ENCODE measurements around the gene SEC16B. TPM values are rescaled to one million over a fixed set of nuclear protein-coding genes. Genes with fewer than 3 reads are reported as not detected.

Gene SEC16B
- total and polyA plus RNA-seq, 12 donors, result 0.32 to 19.0 (median 1.5) TPM

- no peak overlapping the region for H3K27ac ChIP-seq
- no peak for ATAC-seq
- TF ChIP-seq, protein P1, sequence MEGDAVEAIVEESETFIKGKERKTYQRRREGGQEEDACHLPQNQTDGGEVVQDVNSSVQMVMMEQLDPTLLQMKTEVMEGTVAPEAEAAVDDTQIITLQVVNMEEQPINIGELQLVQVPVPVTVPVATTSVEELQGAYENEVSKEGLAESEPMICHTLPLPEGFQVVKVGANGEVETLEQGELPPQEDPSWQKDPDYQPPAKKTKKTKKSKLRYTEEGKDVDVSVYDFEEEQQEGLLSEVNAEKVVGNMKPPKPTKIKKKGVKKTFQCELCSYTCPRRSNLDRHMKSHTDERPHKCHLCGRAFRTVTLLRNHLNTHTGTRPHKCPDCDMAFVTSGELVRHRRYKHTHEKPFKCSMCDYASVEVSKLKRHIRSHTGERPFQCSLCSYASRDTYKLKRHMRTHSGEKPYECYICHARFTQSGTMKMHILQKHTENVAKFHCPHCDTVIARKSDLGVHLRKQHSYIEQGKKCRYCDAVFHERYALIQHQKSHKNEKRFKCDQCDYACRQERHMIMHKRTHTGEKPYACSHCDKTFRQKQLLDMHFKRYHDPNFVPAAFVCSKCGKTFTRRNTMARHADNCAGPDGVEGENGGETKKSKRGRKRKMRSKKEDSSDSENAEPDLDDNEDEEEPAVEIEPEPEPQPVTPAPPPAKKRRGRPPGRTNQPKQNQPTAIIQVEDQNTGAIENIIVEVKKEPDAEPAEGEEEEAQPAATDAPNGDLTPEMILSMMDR (IDR thresholded peaks at IDR 0.05), result no peak
- WGBS, 2 donors, result 89 to 90% methylated on average over 7 of the region's 7 CpGs
- no peaks in the 10 kb centered on the region for H3K36me3 ChIP-seq
- H3K27me3 ChIP-seq, result peaks cover 0 to 59% (median 22%) of the 10 kb centered on the region in 7 donors
- H3K4me1 ChIP-seq, result no peaks in the 10 kb centered on the region
- intact Hi-C loops (cut with DNase I), result loop anchor here in 1 of 10 donors (10.0 kb wide), 1 partner anchor 940 kb away; no protein-coding TSS in a partner anchor
- no peak overlapping the region for H3K4me3 ChIP-seq
- H3K9me3 ChIP-seq, result no peaks in the 10 kb centered on the region
- no peak for DNase-seq
These were observed 55.3 kb downstream of the SEC16B start for GRCh38 chr1:177914603-177915002.

DNA sequence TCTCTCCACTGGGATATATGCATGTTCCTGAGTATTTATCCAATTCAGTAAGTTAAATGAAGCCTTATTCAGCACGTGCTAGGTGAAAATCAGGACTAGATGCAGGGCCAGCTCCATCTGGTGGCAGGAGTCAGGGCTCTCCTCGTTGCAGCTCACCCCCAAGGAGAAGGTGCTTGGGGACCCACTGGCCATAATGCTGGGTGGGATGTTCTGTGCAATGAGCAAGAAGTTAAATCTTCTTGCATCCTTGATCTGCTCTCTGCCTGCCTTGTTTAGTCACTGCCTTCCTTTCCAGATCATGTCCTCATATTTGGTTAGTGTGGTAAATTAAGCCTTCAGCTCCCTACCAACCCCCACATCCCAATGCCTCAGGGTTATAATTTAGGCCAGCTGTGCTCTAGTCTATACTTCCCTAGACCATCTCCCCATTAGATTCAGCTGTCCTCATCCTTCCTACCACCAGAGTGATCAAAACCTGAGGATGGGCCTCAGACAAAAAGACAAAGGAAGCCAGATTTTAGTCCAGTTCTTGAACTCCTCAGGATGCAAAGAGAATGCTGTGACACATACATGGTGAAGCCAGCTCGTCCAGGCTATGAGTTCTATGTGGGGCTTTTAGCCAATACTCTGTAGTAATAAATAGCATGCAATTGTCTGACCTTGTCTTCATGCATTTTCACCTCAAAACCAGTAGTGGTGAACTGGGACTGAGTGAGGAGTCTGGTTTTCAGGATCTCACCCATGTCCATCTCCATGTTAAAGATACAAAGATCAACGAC, 55.9 kb downstream of the SEC16B start:
- TF ChIP-seq, protein P1 (IDR thresholded peaks at IDR 0.05), result peak in 7 of 9 donors; percentile 22 to 43 (median 37)
- Histone ChIP-seq H3K4me1 (no peaks in the 10 kb centered on the region), H3K4me3 (no peak overlapping the region), H3K27ac (no peak overlapping the region), H3K9me3 (no peaks in the 10 kb centered on the region), H3K27me3 (peaks cover 0 to 64% (median 25%) of the 10 kb centered on the region in 7 donors), H3K36me3 (no peaks in the 10 kb centered on the region)
- 38 to 39% methylated on average over 4 of the region's 4 CpGs for WGBS, 2 donors
- ATAC-seq, result no peak
- no peak for DNase-seq
- intact Hi-C loops (cut with DNase I), result loop anchor here in 1 of 10 donors (10.0 kb wide), 1 partner anchor 939 kb away; no protein-coding TSS in a partner anchor

- peaks cover 0 to 68% (median 27%) of the 10 kb centered on the region in 7 donors for H3K27me3 ChIP-seq
- H3K4me3 ChIP-seq, result no peak overlapping the region
- 54 to 61% methylated on average over 3 of the region's 3 CpGs for WGBS, 2 donors
- H3K36me3 ChIP-seq, result no peaks in the 10 kb centered on the region
- no peaks in the 10 kb centered on the region for H3K4me1 ChIP-seq
- H3K9me3 ChIP-seq, result no peaks in the 10 kb centered on the region
- TF ChIP-seq, protein P1 (IDR thresholded peaks at IDR 0.05), result no peak
- intact Hi-C loops (cut with DNase I), result loop anchor here in 1 of 10 donors (10.0 kb wide), 1 partner anchor 938 kb away; no protein-coding TSS in a partner anchor
- DNase-seq (no peak), ATAC-seq (no peak)
- H3K27ac ChIP-seq, result no peak overlapping the region
These were observed 56.9 kb downstream of the SEC16B start for GRCh38 chr1:177912991-177913390.

DNA sequence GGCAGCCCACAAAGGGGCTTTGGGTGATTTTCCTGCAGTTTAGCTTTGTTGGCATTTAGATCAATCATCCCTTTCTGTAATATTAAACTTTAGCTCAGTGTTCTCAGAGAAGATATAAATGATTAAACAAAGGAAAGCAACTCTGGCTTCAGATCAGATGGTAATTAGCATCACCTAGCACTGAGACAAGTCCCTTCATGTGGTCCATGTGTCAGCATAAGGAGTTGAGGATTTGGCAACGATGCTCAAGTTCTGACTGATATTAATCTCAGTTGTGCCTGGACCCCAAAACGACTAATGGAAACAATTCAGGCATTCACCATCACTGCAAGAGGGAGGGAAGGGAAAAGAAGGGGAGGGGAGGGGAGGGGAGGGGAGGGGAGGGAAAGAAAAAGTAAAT, 60.4 kb downstream of the SEC16B start:
- 56 to 62% methylated on average over 2 of the region's 2 CpGs for WGBS, 2 donors
- no peak overlapping the region for H3K4me3 ChIP-seq
- H3K27ac ChIP-seq, result no peak overlapping the region
- H3K36me3 ChIP-seq, result no peaks in the 10 kb centered on the region
- no peaks in the 10 kb centered on the region for H3K4me1 ChIP-seq
- TF ChIP-seq, protein P1 (IDR thresholded peaks at IDR 0.05), result no peak
- no peaks in the 10 kb centered on the region for H3K9me3 ChIP-seq
- intact Hi-C loops (cut with DNase I), result no loop called here
- no peak for DNase-seq
- peaks cover 0 to 42% (median 19%) of the 10 kb centered on the region in 7 donors for H3K27me3 ChIP-seq
- ATAC-seq, result no peak
